Measurements from ENCODE around the gene MSN.

MSN gene

GRCh38 chrX:65674204-65674893 is 6.9 kb downstream of the MSN start:
- DNase-seq = no peak

- no peak for DNase-seq
Observed at GRCh38 chrX:65677954-65678469, 10.6 kb downstream of the MSN start.

GRCh38 chrX:65679071-65679540 is 11.7 kb downstream of the MSN start:
- no peak for DNase-seq

GRCh38 chrX:65681810-65682209 is 14.4 kb downstream of the MSN start:
- DNase-seq = no peak

GRCh38 chrX:65685112-65685511 is 17.7 kb downstream of the MSN start:
- DNase-seq = no peak

GRCh38 chrX:65686236-65686635 is 18.8 kb downstream of the MSN start:
- no peak for DNase-seq

GRCh38 chrX:65687367-65687766 is 19.9 kb downstream of the MSN start:
- no peak for DNase-seq

GRCh38 chrX:65688403-65688871 is 21.0 kb downstream of the MSN start:
- DNase-seq = no peak

- no peak for DNase-seq
Observed at GRCh38 chrX:65689377-65689776, 21.9 kb downstream of the MSN start.

- no peak for DNase-seq
Observed at GRCh38 chrX:65690057-65690855, 22.8 kb downstream of the MSN start.

GRCh38 chrX:65695849-65696449 is 28.5 kb downstream of the MSN start:
- no peak for DNase-seq

GRCh38 chrX:65696613-65697012 is 29.2 kb downstream of the MSN start:
- DNase-seq = no peak

GRCh38 chrX:65697211-65697641 is 29.8 kb downstream of the MSN start:
- no peak for DNase-seq

GRCh38 chrX:65697915-65698796 is 30.7 kb downstream of the MSN start:
- DNase-seq = no peak

- no peak for DNase-seq
Observed at GRCh38 chrX:65702956-65703355, 35.5 kb downstream of the MSN start.

GRCh38 chrX:65705439-65705838 is 38.0 kb downstream of the MSN start:
- DNase-seq = no peak

- DNase-seq = no peak
Observed at GRCh38 chrX:65706041-65706828, 38.8 kb downstream of the MSN start.

GRCh38 chrX:65707151-65707550 is 39.7 kb downstream of the MSN start:
- no peak for DNase-seq

- DNase-seq = no peak
Observed at GRCh38 chrX:65712005-65712806, 44.8 kb downstream of the MSN start.

GRCh38 chrX:65718538-65718937 is 51.1 kb downstream of the MSN start:
- no peak for DNase-seq

Measured in NCI-H1105 treated with DMSO at 0.1 percent for 48 hours (cell line).